ENCODE results near the gene DENND1A. TPM values are rescaled to one million over a fixed set of nuclear protein-coding genes. Genes with fewer than 3 reads are reported as not detected.

DENND1A gene
- total and polyA plus RNA-seq, 9 donors, result 9.3 to 16.0 (median 13.8) TPM

GRCh38 chr9:123370108-123370507 lies 559.8 kb downstream of the DENND1A start:
- Histone ChIP-seq H3K4me3 (ENCODE audit: low read length) (no peak overlapping the region), H3K27ac (ENCODE audit: low read length) (no peak overlapping the region), H3K27me3 (ENCODE audit: control insufficient read depth, insufficient read depth, low read length) (peaks cover 52% of the 10 kb centered on the region), H3K4me1 (ENCODE audit: control insufficient read depth, insufficient read depth, low read length) (peaks cover 17% of the 10 kb centered on the region), H3K36me3 (ENCODE audit: control insufficient read depth, insufficient read depth, low read length) (no peaks in the 10 kb centered on the region), H3K9me3 (replicated peaks; ENCODE audit: control insufficient read depth, low read depth, low read length) (no peaks in the 10 kb centered on the region)
- 92% methylated on average over 13 of the region's 13 CpGs for WGBS (ENCODE audit: insufficient coverage)
- DNase-seq, result no peak

- no peak overlapping the region for H3K4me3 ChIP-seq (ENCODE audit: low read length)
- no peaks in the 10 kb centered on the region for H3K36me3 ChIP-seq (ENCODE audit: control insufficient read depth, insufficient read depth, low read length)
- H3K27ac ChIP-seq (ENCODE audit: low read length), result no peak overlapping the region
- peaks cover 44% of the 10 kb centered on the region for H3K27me3 ChIP-seq (ENCODE audit: control insufficient read depth, insufficient read depth, low read length)
- peaks cover 14% of the 10 kb centered on the region for H3K4me1 ChIP-seq (ENCODE audit: control insufficient read depth, insufficient read depth, low read length)
- WGBS (ENCODE audit: insufficient coverage), result 66% methylated on average over 3 of the region's 3 CpGs
- no peak for DNase-seq
- H3K9me3 ChIP-seq (replicated peaks; ENCODE audit: control insufficient read depth, low read depth, low read length), result no peaks in the 10 kb centered on the region
Observed at GRCh38 chr9:123369296-123369695, 560.6 kb downstream of the DENND1A start.

- Histone ChIP-seq H3K36me3 (ENCODE audit: control insufficient read depth, insufficient read depth, low read length) (no peaks in the 10 kb centered on the region), H3K27me3 (ENCODE audit: control insufficient read depth, insufficient read depth, low read length) (peaks cover 38% of the 10 kb centered on the region), H3K9me3 (replicated peaks; ENCODE audit: control insufficient read depth, low read depth, low read length) (no peaks in the 10 kb centered on the region), H3K4me1 (ENCODE audit: control insufficient read depth, insufficient read depth, low read length) (peaks cover 8% of the 10 kb centered on the region), H3K4me3 (ENCODE audit: low read length) (no peak overlapping the region), H3K27ac (ENCODE audit: low read length) (no peak overlapping the region)
- 57% methylated on average over 1 of the region's 6 CpGs for WGBS (ENCODE audit: insufficient coverage)
- no peak for DNase-seq
Observed at GRCh38 chr9:123368536-123369153, 561.3 kb downstream of the DENND1A start.

GRCh38 chr9:123368023-123368422 lies 561.9 kb downstream of the DENND1A start:
- WGBS (ENCODE audit: insufficient coverage), result 87% methylated on average over 6 of the region's 10 CpGs
- H3K36me3 ChIP-seq (ENCODE audit: control insufficient read depth, insufficient read depth, low read length), result no peaks in the 10 kb centered on the region
- H3K9me3 ChIP-seq (replicated peaks; ENCODE audit: control insufficient read depth, low read depth, low read length), result no peaks in the 10 kb centered on the region
- peaks cover 8% of the 10 kb centered on the region for H3K4me1 ChIP-seq (ENCODE audit: control insufficient read depth, insufficient read depth, low read length)
- DNase-seq, result no peak
- peaks cover 36% of the 10 kb centered on the region for H3K27me3 ChIP-seq (ENCODE audit: control insufficient read depth, insufficient read depth, low read length)
- no peak overlapping the region for H3K4me3 ChIP-seq (ENCODE audit: low read length)
- no peak overlapping the region for H3K27ac ChIP-seq (ENCODE audit: low read length)

- WGBS (ENCODE audit: insufficient coverage), result 70% methylated on average over 67 of the region's 67 CpGs
- no peak overlapping the region for H3K4me3 ChIP-seq (ENCODE audit: low read length)
- peaks cover 8% of the 10 kb centered on the region for H3K4me1 ChIP-seq (ENCODE audit: control insufficient read depth, insufficient read depth, low read length)
- no peak overlapping the region for H3K27ac ChIP-seq (ENCODE audit: low read length)
- DNase-seq, result no peak
- H3K27me3 ChIP-seq (ENCODE audit: control insufficient read depth, insufficient read depth, low read length), result peaks cover 18% of the 10 kb centered on the region
- H3K36me3 ChIP-seq (ENCODE audit: control insufficient read depth, insufficient read depth, low read length), result no peaks in the 10 kb centered on the region
- no peaks in the 10 kb centered on the region for H3K9me3 ChIP-seq (replicated peaks; ENCODE audit: control insufficient read depth, low read depth, low read length)
Observed at GRCh38 chr9:123365881-123366528, 563.9 kb downstream of the DENND1A start.

GRCh38 chr9:123365287-123365880 lies 564.5 kb downstream of the DENND1A start:
- H3K27me3 ChIP-seq (ENCODE audit: control insufficient read depth, insufficient read depth, low read length), result peaks cover 13% of the 10 kb centered on the region
- H3K27ac ChIP-seq (ENCODE audit: low read length), result no peak overlapping the region
- peaks cover 8% of the 10 kb centered on the region for H3K4me1 ChIP-seq (ENCODE audit: control insufficient read depth, insufficient read depth, low read length)
- DNase-seq, result no peak
- 76% methylated on average over 12 of the region's 12 CpGs for WGBS (ENCODE audit: insufficient coverage)
- no peaks in the 10 kb centered on the region for H3K36me3 ChIP-seq (ENCODE audit: control insufficient read depth, insufficient read depth, low read length)
- H3K4me3 ChIP-seq (ENCODE audit: low read length), result no peak overlapping the region
- no peaks in the 10 kb centered on the region for H3K9me3 ChIP-seq (replicated peaks; ENCODE audit: control insufficient read depth, low read depth, low read length)

- WGBS (ENCODE audit: insufficient coverage), result 50% methylated on average over 5 of the region's 11 CpGs
- peaks cover 6% of the 10 kb centered on the region for H3K27me3 ChIP-seq (ENCODE audit: control insufficient read depth, insufficient read depth, low read length)
- H3K4me3 ChIP-seq (ENCODE audit: low read length), result no peak overlapping the region
- no peak overlapping the region for H3K27ac ChIP-seq (ENCODE audit: low read length)
- peak; percentile 59 for DNase-seq
- peaks cover 8% of the 10 kb centered on the region for H3K4me1 ChIP-seq (ENCODE audit: control insufficient read depth, insufficient read depth, low read length)
- H3K9me3 ChIP-seq (replicated peaks; ENCODE audit: control insufficient read depth, low read depth, low read length), result no peaks in the 10 kb centered on the region
- H3K36me3 ChIP-seq (ENCODE audit: control insufficient read depth, insufficient read depth, low read length), result no peaks in the 10 kb centered on the region
Observed at GRCh38 chr9:123364241-123364824, 565.6 kb downstream of the DENND1A start.

- no peak for DNase-seq
- Histone ChIP-seq H3K27me3 (ENCODE audit: control insufficient read depth, insufficient read depth, low read length) (peaks cover 4% of the 10 kb centered on the region), H3K9me3 (replicated peaks; ENCODE audit: control insufficient read depth, low read depth, low read length) (no peaks in the 10 kb centered on the region), H3K4me3 (ENCODE audit: low read length) (no peak overlapping the region), H3K27ac (ENCODE audit: low read length) (no peak overlapping the region), H3K36me3 (ENCODE audit: control insufficient read depth, insufficient read depth, low read length) (no peaks in the 10 kb centered on the region), H3K4me1 (ENCODE audit: control insufficient read depth, insufficient read depth, low read length) (peaks cover under 1% of the 10 kb centered on the region)
- 88% methylated on average over 23 of the region's 23 CpGs for WGBS (ENCODE audit: insufficient coverage)
Observed at GRCh38 chr9:123362856-123363255, 567.1 kb downstream of the DENND1A start.

GRCh38 chr9:123361731-123362510 lies 568.0 kb downstream of the DENND1A start:
- Histone ChIP-seq H3K4me3 (ENCODE audit: low read length) (no peak overlapping the region), H3K27ac (ENCODE audit: low read length) (no peak overlapping the region), H3K36me3 (ENCODE audit: control insufficient read depth, insufficient read depth, low read length) (no peaks in the 10 kb centered on the region), H3K9me3 (replicated peaks; ENCODE audit: control insufficient read depth, low read depth, low read length) (no peaks in the 10 kb centered on the region), H3K27me3 (ENCODE audit: control insufficient read depth, insufficient read depth, low read length) (peaks cover 5% of the 10 kb centered on the region), H3K4me1 (ENCODE audit: control insufficient read depth, insufficient read depth, low read length) (peaks cover 2% of the 10 kb centered on the region)
- whole genome bisulfite sequencing (ENCODE audit: insufficient coverage), result 39% methylated on average over 8 of the region's 11 CpGs
- DNase-seq, result no peak

Data from muscle of leg (tissue), 11 donors.